GM19328 (cell line): ENCODE measurements around the gene NPY4R.
"Not testable (repeated sequence)": the region's sequence is repeated elsewhere in the genome, so short reads cannot be mapped to it uniquely, and the experiment has no call there.

Experiments
- ATAC-seq: cut with Tn5 transposase; IDR thresholded peaks from one replicate; pipeline ENCODE4 v1.9.1; 2021; ENCODE audit warnings: mild to moderate bottlenecking, moderate library complexity; ENCODE audit not compliant: unreplicated experiment

Gene NPY4R

DNA sequence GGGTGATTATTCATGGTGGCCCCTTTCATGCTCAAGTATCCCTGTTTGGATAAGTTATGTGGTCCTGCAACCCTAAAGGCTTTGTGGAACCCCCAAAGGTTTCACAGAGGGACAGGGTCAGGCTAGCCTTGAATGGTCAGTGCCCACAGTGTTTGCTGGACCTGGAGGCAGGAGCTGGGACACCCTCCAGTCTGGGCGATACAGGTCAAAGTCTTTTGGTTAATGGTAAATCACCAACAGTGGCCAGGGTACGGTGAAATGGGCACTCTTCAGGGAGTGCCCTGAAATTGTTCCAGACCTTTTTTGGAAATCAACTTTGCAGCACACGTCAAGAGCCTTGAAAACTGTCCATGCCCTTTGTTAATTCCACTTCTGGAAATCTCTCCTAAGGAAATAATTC lies 8.7 kb downstream of the NPY4R start:
- ATAC-seq: not testable (repeated sequence)

DNA sequence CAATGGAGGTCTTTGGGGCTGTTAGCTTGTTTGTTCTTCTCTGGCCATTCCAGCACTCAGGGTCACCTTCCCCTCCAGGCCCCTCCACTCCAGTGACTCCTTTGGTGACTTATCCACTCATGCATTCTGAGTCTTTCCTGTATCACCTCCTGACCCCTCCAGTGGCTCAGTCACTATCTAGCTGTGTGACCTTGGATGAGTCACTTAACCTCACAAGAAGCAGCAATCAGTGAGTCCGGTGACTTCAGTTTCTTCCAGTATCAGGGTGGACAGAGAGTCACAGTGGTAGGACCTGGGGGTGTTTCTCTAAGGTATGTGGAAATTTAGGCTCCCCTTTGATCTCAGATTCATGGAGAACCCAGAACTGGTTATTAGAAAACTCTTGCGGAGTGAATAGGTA lies 9.8 kb downstream of the NPY4R start:
- ATAC-seq: not testable (repeated sequence)

DNA sequence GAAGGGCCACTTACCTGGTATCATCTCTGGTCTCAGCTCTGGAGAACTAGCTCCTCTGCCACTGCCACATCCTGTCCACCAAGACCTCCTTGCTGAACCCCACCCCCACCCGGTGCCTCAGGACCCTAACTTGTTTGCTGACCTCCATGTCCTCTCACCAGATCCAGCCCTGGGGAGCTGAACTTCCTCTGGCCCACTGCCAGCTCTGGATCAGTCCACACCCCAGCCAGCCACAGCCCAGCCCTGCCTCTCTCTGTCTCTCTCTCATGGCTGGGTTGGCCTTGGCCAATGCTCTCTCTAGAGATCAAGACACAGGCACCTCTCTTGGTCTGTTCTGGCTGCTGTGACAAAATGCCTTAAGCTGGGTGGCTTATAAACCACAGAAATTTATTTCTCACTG lies 14.4 kb downstream of the NPY4R start:
- not testable (repeated sequence) for ATAC-seq

DNA sequence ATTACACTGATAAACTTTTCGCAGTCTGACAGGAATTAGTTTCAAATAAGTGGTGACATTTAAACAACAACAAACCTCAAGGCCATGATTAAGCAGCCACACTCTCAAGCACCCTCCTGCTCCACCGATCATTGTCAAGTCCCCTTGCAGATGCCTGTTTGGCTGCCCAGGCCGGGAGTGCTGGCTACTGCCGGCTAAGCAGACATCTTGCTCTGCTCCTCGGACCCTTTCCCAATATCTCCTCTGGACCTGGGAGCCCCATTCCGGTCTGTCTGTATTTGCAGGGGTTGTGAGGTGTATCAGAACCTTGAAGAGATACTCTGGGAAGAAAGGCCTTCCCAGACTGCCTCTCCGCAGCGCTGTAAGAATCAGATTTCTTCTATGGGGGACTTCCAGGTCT lies 14.9 kb downstream of the NPY4R start:
- ATAC-seq: not testable (repeated sequence)

DNA sequence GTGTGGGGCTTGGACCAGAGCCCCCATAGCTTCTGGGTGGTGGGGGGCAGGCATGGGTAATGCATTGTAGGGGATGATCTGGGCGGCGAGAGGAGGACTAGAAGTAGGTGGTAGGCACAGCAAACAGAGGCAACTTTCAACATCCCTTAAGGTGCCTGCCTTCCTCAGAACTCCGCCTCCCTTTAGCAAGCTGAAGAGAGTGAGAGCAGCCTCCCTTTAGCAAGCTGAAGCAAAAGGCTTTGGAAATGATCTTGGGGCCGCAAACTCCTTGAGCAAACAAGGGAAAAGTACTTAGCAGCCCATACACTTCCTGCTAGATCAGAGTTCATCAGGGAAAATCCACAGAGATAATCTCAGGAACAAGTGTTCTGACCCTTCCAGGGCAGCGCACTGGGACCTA lies 18.3 kb downstream of the NPY4R start:
- ATAC-seq: not testable (repeated sequence)

DNA sequence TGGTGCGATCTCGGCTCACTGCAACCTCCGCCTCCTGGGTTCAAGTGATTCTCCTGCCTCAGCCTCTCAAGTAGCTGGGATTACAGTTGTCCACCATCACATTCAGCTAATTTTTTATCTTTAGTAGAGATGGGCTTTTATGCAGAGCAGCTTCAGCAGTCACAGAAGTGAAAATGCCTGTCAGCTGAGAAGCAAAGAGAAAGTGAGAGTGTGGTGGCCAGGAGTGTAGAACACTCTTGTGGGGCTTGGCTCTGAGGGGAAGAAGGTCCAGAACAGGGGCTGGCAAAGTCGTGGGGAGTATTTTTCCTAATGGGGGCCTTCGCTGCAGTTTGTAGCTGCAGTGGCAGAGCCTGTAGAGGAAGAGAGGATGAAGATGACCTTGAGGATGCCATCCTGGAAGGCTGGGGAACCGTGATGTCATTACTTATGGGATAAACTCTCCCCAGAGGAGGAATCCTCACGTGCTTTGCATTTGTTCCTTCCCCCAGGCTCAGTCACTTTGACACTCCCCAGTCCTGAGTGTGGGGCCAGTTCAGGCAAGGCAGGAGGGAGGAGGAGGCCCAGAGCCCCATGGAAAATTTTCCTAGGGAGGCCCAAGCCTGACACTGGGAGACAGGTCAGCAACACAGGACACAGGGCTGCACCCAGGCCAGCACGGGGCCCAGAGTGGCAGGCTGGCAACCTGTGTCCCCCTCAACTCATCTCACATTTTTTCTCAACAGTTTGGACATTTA lies 20.2 kb downstream of the NPY4R start:
- ATAC-seq: not testable (repeated sequence)

DNA sequence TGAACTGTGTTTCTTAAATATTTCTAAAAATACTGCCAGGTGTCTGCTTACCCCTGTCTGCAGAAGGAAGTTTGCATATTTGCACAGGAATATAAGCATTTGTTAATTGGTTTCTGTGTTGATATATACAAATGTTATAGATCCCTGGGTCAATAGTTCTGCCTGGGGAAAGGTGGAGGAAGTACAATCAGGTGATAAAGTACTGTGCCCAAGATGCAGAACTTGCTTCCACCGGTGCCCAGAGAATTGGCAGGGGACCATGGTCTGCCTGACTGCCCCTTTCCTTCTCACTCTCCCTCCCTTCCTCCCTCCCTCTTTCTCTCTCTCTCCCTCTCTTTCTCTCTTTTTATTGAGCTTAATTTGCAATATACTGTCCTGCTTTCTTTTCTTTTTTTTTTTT lies 22.3 kb downstream of the NPY4R start:
- ATAC-seq: not testable (repeated sequence)

DNA sequence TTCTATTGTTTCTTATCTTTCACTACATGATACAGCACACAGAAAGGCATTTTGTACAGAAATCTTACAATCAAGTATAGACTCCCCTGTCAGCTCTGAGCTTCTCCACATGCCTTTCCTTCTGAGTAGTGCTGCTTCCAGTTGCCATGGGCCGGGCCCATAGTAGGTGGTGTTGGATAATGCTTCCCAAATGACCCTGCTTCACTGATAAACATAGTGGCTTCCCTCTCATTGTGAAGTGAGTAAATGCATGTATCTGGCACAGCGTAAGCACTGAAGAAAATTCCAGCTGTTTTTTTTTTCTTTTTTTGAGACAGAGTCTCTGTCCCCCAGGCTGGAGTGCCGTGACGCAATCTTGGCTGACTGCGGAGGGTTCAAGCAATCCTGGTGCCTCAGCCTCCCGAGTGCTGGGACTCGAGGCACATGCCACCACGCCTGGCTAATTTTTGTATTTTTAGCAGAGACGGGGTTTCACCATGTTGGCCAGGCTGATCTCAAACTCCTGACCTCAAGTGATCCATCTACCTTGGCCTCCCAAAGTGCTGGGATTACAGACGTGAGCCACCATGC lies 23.0 kb downstream of the NPY4R start:
- ATAC-seq: not testable (repeated sequence)

DNA sequence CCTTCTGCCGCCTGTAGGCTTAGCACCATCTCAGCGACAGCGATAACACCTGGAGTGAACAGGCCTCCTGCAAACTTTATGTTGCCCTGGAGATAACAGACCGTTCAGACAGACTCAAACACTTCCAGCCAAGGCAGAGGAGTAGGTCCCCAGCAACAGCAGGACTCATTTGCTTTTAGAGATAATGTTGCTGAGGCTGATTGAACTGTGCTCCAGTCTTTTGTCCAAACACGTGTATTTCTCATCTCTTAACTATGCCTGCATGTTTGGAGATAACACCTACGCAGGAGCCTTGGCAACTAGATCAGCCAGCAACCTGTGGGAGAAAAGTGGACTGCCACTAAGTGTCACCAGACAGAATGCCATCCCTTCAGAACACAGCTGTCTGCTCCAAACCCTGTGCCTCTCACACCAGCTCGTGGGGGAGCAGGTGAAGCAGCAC lies 23.9 kb downstream of the NPY4R start:
- ATAC-seq: not testable (repeated sequence)

DNA sequence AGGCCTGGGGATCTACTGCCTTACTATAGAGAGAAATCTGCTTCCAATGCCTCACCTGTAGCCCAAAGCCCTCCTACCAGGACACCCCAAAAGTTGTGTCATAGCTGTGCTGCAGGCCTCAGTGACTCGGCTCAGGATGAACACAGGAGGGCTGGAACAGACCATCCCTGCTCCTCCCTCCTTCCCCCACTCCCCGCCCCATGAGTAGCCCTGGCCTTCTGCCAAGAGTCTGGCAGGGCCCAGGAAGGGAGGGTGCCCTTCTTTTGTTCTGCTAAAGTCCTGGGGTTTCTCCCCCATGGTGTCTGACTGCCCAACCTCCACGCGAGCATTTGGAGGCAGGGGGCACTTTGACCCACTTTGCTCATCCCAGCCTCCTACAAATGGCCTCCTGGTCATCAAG lies 24.8 kb downstream of the NPY4R start:
- not testable (repeated sequence) for ATAC-seq

DNA sequence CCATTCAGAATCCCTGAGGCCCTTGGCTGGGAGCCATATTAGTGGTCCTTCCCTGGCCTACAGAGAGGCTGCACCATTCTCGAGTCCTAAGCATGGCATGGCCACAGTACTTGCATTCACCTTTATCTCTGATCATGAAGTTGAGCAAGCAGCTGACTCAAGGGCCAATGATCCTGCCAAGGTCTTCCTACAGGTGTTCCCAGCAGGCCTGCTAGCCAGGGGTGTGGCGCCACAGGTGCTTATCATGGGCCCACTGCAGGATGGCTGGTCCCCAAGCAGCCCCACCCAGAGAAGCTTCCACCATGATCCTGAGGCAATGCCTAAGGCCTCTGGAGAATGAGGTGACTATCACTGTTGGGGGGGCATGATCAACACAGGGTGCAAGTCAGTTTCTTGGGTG lies 42.2 kb downstream of the NPY4R start:
- not testable (repeated sequence) for ATAC-seq

DNA sequence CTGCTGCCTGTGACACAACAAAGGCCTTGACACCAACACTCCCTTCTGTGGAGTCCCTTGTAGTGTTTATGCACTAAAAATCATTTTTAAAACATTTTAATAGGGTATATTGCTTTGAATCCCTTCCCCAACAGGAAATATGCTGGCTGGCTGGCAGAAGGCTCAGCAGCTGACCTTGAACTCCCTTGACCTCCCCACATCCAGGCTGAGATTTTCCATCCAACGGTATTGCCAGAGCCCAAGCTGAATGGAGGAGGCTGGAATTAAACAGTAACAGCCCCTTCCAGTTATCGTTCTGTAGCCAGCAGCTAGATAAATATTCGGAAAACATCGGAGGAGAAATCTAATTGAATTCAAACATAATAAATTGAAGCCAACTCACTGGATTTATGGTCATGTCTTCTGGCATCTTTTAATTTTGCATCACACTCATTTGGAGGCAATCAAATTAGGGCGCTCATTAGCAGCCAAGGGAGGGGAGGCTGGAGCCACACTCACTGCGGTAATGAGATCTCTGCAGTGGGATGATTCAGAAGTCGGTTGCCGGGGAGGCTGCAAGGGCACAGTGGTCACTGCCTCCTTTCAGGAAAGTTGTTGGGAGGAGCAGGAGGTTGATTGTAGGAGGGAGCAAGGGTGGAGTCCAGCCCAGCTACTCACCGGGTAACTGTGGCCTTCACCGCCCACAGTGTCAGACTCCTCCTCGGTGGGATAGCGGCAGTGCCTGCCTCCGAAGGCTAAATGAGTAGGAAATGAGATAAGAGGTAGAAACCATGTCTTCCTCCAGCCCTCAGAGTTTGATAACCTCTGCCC lies 46.0 kb downstream of the NPY4R start:
- not testable (repeated sequence) for ATAC-seq

DNA sequence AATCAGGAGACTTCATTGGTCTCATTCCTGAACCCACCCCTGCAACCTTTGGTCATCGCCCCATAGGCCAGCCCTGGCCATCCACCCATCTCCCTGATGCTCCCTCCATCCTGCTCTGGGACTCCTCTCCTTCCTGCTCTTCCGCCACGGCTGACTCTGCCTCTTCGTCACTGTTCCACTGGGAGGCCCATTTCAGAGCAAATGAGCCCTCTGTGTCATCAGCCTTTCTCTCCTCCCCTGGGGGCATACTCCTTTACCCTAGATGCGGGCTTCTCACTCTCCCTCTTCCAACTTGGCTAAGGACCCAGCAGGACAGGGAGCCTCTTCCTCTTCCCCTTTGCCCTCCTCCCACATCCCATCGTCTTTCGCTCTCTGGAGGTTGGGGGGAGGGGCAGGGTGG lies 47.5 kb downstream of the NPY4R start:
- ATAC-seq: not testable (repeated sequence)

DNA sequence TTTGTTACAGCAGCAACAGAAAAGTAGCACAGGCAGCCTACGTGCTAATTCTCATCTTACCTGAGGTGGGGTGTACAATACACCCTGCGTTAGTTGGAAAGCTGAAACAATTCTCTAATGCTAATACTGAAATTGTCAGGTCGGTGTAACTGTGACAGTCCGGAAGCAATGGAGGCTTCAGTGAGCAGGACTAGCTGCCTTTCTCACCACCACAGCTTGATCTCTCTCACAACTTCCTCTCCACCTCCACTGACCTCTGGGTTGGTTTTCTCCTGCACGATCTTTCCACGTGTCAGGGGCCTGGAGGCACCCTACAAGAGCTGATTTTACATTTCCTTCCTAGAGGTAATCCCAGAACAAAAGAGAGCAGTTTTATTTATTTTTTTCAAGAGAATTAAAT lies 50.5 kb downstream of the NPY4R start:
- ATAC-seq: not testable (repeated sequence)

DNA sequence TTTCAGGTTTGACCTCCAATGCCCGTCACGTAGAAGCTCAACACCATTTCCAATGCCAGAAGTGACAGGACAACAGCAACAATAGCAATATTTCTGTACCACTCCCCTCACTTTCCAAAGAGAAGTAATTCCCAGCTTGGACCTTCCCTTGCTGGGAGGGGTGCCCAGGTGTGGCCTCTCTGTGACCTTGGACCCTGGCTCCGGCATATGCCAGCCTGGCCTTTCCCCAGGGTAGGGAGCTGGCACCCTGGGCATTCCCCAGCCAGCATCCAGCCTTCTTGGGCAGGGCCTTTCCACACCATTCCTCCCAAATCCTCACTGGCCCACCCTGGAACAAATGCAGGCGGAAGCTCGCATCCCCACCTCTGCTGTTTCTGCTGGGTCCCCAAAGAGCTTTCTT lies 53.1 kb downstream of the NPY4R start:
- ATAC-seq: not testable (repeated sequence)

DNA sequence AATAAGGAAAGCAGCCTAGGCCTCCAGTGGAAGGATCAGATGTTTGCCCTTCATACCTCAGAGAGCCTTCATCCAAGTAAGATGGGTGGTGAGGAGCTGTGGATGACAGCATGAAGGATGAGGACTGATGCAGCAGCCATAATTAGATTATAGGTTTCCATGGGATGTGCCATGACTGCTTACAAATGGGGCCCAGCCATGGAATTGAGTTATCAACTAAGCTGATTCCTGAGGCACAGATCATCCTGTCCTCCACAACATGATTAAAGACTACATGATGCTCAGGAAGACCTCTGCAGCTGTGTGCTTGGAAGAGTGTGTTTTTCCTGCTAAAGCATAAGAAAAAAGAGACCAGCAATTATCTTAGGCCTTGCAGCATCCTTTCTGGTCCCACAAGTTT lies 54.6 kb downstream of the NPY4R start:
- not testable (repeated sequence) for ATAC-seq
